ENCODE measurements around the gene GJA3. TPM values are rescaled to one million over a fixed set of nuclear protein-coding genes. Genes with fewer than 3 reads are reported as not detected.

The GJA3 gene
- total RNA-seq, 1 donor from 2014 or later: 2.1 TPM

DNA sequence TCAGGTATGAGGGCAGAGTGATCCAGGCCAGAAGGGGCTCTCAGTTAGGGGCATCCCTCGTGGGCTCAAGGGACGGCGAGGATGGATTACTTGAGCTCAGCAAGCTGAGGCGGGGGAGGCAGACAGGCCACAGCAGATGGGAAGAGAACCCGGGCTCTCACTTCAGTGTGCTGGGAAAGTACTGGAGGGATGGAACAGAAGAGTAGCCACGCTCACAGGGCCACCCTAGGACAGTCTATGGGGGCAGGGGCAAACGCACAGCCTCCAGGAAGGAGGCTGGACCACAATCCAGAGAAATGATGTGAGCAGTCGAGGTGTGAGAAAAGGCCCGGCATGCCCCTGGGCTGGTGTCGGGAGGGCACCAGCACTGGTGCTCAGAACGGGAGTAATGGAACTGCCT, 9.2 kb downstream of the GJA3 start:
- Histone ChIP-seq H3K9me3 (ENCODE audit: control insufficient read depth in 3 of 3, low read length in 3 of 3) (no peaks in the 10 kb centered on the region), H3K36me3 (ENCODE audit: control insufficient read depth in 3 of 3, insufficient read depth in 3 of 3, low read length in 3 of 3) (no peaks in the 10 kb centered on the region), H3K4me3 (ENCODE audit: low read length in 3 of 3) (no peak overlapping the region), H3K4me1 (ENCODE audit: control insufficient read depth in 3 of 3, insufficient read depth in 3 of 3, low read length in 3 of 3) (no peaks in the 10 kb centered on the region), H3K27me3 (ENCODE audit: control insufficient read depth in 3 of 3, insufficient read depth in 3 of 3, low read length in 3 of 3) (peaks cover 9 to 38% (median 26%) of the 10 kb centered on the region in 3 donors), H3K27ac (ENCODE audit: low read depth, low read length) (no peak overlapping the region), H3K9ac (ENCODE audit: low read depth in 1 of 3, low read length in 3 of 3) (no peak overlapping the region)

DNA sequence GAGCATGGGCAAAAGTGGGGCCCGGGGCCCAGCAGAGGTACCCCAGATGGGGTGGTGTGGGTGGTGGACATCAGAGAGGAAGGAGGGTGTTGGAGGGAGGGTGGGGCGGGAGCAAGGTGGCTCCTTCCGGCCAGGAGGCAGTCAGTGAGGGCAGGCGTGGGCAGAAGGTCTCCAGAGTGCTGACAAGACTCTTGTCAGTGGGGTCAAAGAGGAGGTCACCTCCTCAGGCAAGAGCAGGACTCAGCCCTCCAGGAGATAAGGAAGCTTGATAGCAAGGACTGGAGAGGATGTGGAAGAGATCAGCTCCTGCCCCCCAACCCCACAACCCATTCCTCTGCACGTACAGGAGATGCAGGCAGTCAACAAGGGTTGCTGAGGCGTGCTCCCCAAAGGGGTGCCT, 9.8 kb downstream of the GJA3 start:
- Histone ChIP-seq H3K4me1 (ENCODE audit: control insufficient read depth in 3 of 3, insufficient read depth in 3 of 3, low read length in 3 of 3) (no peaks in the 10 kb centered on the region), H3K4me3 (ENCODE audit: low read length in 3 of 3) (no peak overlapping the region), H3K36me3 (ENCODE audit: control insufficient read depth in 3 of 3, insufficient read depth in 3 of 3, low read length in 3 of 3) (no peaks in the 10 kb centered on the region), H3K9me3 (ENCODE audit: control insufficient read depth in 3 of 3, low read length in 3 of 3) (no peaks in the 10 kb centered on the region), H3K9ac (ENCODE audit: low read depth in 1 of 3, low read length in 3 of 3) (no peak overlapping the region), H3K27ac (ENCODE audit: low read depth, low read length) (no peak overlapping the region), H3K27me3 (ENCODE audit: control insufficient read depth in 3 of 3, insufficient read depth in 3 of 3, low read length in 3 of 3) (peaks cover 4 to 37% (median 28%) of the 10 kb centered on the region in 3 donors)

DNA sequence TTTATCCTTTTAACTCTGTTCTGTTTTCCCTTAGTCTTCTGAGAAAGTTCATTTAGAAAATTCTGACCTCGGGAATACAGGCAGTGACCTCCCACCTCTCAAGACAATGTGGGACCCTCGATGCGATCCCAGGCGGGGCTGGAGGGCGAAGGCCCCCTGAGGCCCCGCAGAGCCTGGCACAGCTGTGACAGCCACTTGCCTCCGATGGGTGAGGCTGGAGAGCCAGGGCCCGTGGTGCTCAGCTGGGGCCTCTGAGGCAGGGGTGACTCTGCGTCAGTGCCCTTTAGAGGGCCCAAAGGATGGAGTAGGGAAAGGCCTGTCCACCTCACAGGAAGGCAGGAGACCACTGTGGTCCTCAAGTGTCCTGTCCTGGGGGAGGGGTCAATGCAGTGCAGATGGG, 10.3 kb downstream of the GJA3 start:
- H3K36me3 ChIP-seq (ENCODE audit: control insufficient read depth in 3 of 3, insufficient read depth in 3 of 3, low read length in 3 of 3): no peaks in the 10 kb centered on the region
- peaks cover 4 to 37% (median 28%) of the 10 kb centered on the region in 3 donors for H3K27me3 ChIP-seq (ENCODE audit: control insufficient read depth in 3 of 3, insufficient read depth in 3 of 3, low read length in 3 of 3)
- H3K4me1 ChIP-seq (ENCODE audit: control insufficient read depth in 3 of 3, insufficient read depth in 3 of 3, low read length in 3 of 3): no peaks in the 10 kb centered on the region
- H3K27ac ChIP-seq (ENCODE audit: low read depth, low read length): no peak overlapping the region
- H3K9me3 ChIP-seq (ENCODE audit: control insufficient read depth in 3 of 3, low read length in 3 of 3): no peaks in the 10 kb centered on the region
- H3K9ac ChIP-seq (ENCODE audit: low read depth in 1 of 3, low read length in 3 of 3): no peak overlapping the region
- H3K4me3 ChIP-seq (ENCODE audit: low read length in 3 of 3): no peak overlapping the region

- no peak overlapping the region for H3K4me3 ChIP-seq (ENCODE audit: low read length in 3 of 3)
- H3K4me1 ChIP-seq (ENCODE audit: control insufficient read depth in 3 of 3, insufficient read depth in 3 of 3, low read length in 3 of 3): no peaks in the 10 kb centered on the region
- peaks cover 4 to 37% (median 28%) of the 10 kb centered on the region in 3 donors for H3K27me3 ChIP-seq (ENCODE audit: control insufficient read depth in 3 of 3, insufficient read depth in 3 of 3, low read length in 3 of 3)
- no peak overlapping the region for H3K27ac ChIP-seq (ENCODE audit: low read depth, low read length)
- H3K9me3 ChIP-seq (ENCODE audit: control insufficient read depth in 3 of 3, low read length in 3 of 3): no peaks in the 10 kb centered on the region
- no peaks in the 10 kb centered on the region for H3K36me3 ChIP-seq (ENCODE audit: control insufficient read depth in 3 of 3, insufficient read depth in 3 of 3, low read length in 3 of 3)
- H3K9ac ChIP-seq (ENCODE audit: low read depth in 1 of 3, low read length in 3 of 3): no peak overlapping the region
Measured at GRCh38 chr13:20149762-20150161, 11.1 kb downstream of the GJA3 start.

DNA sequence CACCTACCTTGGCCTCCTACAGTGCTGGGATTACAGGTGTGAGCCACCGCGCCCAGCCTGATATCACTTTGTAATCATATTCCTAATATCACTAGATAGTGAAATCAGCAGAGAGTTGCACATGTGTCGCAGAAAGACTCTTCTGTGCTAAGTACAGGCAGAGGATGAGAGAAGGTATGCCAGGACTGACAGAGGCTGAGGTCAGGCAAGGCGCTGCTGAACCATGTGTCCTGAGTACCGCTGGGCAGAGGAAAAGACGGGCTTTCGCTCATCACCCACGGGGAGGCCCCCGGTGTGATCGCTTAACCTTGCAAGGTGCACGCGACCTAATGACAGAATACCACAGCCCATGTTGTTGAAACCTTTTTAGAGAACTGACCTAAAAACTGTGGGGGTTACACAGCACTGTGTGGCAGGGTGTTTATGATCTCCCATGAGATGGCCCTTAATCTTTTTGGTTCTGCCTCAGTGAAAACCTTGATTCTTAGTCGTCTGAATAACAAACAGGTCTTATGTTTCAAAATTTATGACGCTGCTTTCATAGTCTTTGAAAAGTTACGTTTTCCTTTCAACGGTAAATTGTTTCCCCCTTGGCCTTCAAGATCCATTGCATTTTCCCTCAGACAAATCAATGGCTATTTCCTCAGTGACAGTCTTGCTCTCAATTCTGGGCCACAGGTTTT, 12.2 kb downstream of the GJA3 start:
- Histone ChIP-seq H3K9ac (ENCODE audit: low read depth in 1 of 3, low read length in 3 of 3) (no peak overlapping the region), H3K27me3 (ENCODE audit: control insufficient read depth in 3 of 3, insufficient read depth in 3 of 3, low read length in 3 of 3) (peaks cover 4 to 40% (median 36%) of the 10 kb centered on the region in 3 donors), H3K36me3 (ENCODE audit: control insufficient read depth in 3 of 3, insufficient read depth in 3 of 3, low read length in 3 of 3) (no peaks in the 10 kb centered on the region), H3K9me3 (ENCODE audit: control insufficient read depth in 3 of 3, low read length in 3 of 3) (no peaks in the 10 kb centered on the region), H3K4me3 (ENCODE audit: low read length in 3 of 3) (no peak overlapping the region), H3K27ac (ENCODE audit: low read depth, low read length) (no peak overlapping the region), H3K4me1 (ENCODE audit: control insufficient read depth in 3 of 3, insufficient read depth in 3 of 3, low read length in 3 of 3) (no peaks in the 10 kb centered on the region)

GRCh38 chr13:20146381-20146780, 14.5 kb downstream of the GJA3 start:
- no peaks in the 10 kb centered on the region for H3K9me3 ChIP-seq (ENCODE audit: control insufficient read depth in 3 of 3, low read length in 3 of 3)
- no peak overlapping the region for H3K9ac ChIP-seq (ENCODE audit: low read depth in 1 of 3, low read length in 3 of 3)
- no peaks in the 10 kb centered on the region for H3K36me3 ChIP-seq (ENCODE audit: control insufficient read depth in 3 of 3, insufficient read depth in 3 of 3, low read length in 3 of 3)
- H3K4me1 ChIP-seq (ENCODE audit: control insufficient read depth in 3 of 3, insufficient read depth in 3 of 3, low read length in 3 of 3): peaks cover 0 to 7% (median 5%) of the 10 kb centered on the region in 3 donors
- H3K27me3 ChIP-seq (ENCODE audit: control insufficient read depth in 3 of 3, insufficient read depth in 3 of 3, low read length in 3 of 3): peaks cover 8 to 57% (median 48%) of the 10 kb centered on the region in 3 donors
- no peak overlapping the region for H3K4me3 ChIP-seq (ENCODE audit: low read length in 3 of 3)
- no peak overlapping the region for H3K27ac ChIP-seq (ENCODE audit: low read depth, low read length)

GRCh38 chr13:20145521-20145920, 15.3 kb downstream of the GJA3 start:
- no peaks in the 10 kb centered on the region for H3K36me3 ChIP-seq (ENCODE audit: control insufficient read depth in 3 of 3, insufficient read depth in 3 of 3, low read length in 3 of 3)
- H3K4me3 ChIP-seq (ENCODE audit: low read length in 3 of 3): no peak overlapping the region
- no peaks in the 10 kb centered on the region for H3K9me3 ChIP-seq (ENCODE audit: control insufficient read depth in 3 of 3, low read length in 3 of 3)
- peaks cover 0 to 13% (median 12%) of the 10 kb centered on the region in 3 donors for H3K4me1 ChIP-seq (ENCODE audit: control insufficient read depth in 3 of 3, insufficient read depth in 3 of 3, low read length in 3 of 3)
- H3K27me3 ChIP-seq (ENCODE audit: control insufficient read depth in 3 of 3, insufficient read depth in 3 of 3, low read length in 3 of 3): peaks cover 8 to 49% (median 44%) of the 10 kb centered on the region in 3 donors
- H3K27ac ChIP-seq (ENCODE audit: low read depth, low read length): no peak overlapping the region
- no peak overlapping the region for H3K9ac ChIP-seq (ENCODE audit: low read depth in 1 of 3, low read length in 3 of 3)

DNA sequence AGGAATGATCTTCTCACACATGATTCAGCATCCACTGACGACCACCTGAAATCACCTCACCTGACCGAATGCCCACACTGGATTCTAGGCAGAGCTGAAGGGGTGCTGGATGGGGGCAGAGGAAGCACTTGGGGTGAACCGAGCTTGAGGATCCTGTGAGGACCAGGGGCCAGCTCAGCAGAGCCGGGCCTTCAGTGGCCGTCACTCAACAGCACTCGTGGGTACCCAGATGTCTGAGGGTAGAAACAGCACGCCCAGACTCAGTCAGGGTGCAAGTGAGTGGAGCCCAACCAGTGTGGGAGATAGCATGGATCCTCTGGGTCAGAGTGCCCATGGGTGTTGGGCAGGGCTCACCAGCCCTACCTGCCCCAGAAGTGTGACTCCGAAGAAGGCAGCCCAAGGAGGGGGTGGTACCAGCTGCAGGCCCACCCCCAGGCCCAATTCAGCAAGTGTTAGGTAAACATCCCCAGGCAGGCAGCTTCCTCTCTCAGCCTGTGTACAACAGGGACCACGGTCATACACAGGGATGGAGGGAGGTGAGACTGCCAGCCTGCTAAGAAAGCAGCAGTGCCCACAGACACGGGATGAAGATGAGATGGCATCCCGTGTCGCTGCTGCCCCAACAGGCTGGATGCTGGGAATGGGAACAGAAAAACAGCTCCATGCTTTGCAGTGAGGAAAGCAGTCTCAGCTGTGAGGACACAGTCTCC, 16.6 kb downstream of the GJA3 start:
- no peak overlapping the region for H3K9ac ChIP-seq (ENCODE audit: low read depth in 1 of 3, low read length in 3 of 3)
- no peak overlapping the region for H3K27ac ChIP-seq (ENCODE audit: low read depth, low read length)
- H3K4me3 ChIP-seq (ENCODE audit: low read length in 3 of 3): no peak overlapping the region
- H3K4me1 ChIP-seq (ENCODE audit: control insufficient read depth in 3 of 3, insufficient read depth in 3 of 3, low read length in 3 of 3): peaks cover 4 to 15% (median 14%) of the 10 kb centered on the region in 3 donors
- H3K36me3 ChIP-seq (ENCODE audit: control insufficient read depth in 3 of 3, insufficient read depth in 3 of 3, low read length in 3 of 3): no peaks in the 10 kb centered on the region
- H3K27me3 ChIP-seq (ENCODE audit: control insufficient read depth in 3 of 3, insufficient read depth in 3 of 3, low read length in 3 of 3): peaks cover 8 to 50% (median 47%) of the 10 kb centered on the region in 3 donors
- H3K9me3 ChIP-seq (ENCODE audit: control insufficient read depth in 3 of 3, low read length in 3 of 3): no peaks in the 10 kb centered on the region

GRCh38 chr13:20142927-20143480, 17.8 kb downstream of the GJA3 start:
- Histone ChIP-seq H3K9ac (ENCODE audit: low read depth in 1 of 3, low read length in 3 of 3) (no peak overlapping the region), H3K36me3 (ENCODE audit: control insufficient read depth in 3 of 3, insufficient read depth in 3 of 3, low read length in 3 of 3) (no peaks in the 10 kb centered on the region), H3K9me3 (ENCODE audit: control insufficient read depth in 3 of 3, low read length in 3 of 3) (no peaks in the 10 kb centered on the region), H3K4me3 (ENCODE audit: low read length in 3 of 3) (no peak overlapping the region), H3K4me1 (ENCODE audit: control insufficient read depth in 3 of 3, insufficient read depth in 3 of 3, low read length in 3 of 3) (peaks cover 4 to 15% (median 14%) of the 10 kb centered on the region in 3 donors), H3K27me3 (ENCODE audit: control insufficient read depth in 3 of 3, insufficient read depth in 3 of 3, low read length in 3 of 3) (peaks cover 8 to 44% (median 43%) of the 10 kb centered on the region in 3 donors), H3K27ac (ENCODE audit: low read depth, low read length) (no peak overlapping the region)

Measured in skeletal muscle tissue (tissue), 4 donors.